ENCODE data around the gene BPIFB3.
"Not testable (repeated sequence)": the region's sequence is repeated elsewhere in the genome, so short reads cannot be mapped to it uniquely, and the experiment has no call there.

Gene BPIFB3

DNA sequence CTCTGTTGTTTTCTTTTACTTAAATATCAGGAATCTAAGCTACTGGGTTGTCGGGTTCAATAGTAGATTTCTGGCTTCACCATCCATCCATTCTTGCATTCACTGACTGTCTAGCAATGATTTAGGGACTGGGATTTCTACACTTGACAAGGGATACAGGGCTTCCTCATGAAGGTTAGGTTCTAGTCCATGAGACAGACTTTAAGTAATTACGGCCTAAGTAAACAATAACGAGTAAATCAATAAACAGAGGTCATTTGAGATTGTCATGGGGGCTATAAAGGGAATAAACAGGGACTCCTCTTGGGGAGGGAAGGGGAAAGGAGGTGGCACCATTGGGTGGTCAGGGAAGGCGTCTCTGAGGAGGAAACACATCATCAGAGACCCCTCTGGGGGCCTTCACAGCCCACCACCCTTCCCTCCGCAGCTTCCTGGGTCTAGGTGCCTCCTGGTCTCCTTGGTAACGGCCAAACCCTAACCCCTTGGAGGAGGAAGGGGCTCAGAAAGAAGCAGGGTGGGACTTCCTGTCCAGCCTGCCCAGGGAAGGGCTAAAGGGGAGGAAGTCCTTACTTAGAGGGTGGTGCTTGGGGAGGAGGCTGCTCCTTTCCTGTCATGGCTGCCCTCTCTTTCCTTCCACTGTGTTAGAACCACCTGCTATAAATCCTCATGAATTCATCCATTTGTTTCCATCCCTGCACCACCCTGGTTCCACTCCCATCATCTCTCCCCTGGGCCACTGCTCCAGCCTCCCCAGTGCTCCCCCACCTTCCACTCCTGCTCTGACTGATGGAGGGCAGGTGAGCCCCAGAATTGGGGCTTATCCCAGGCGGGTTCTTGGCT, 59.1 kb downstream of the BPIFB3 start:
- DNase-seq: no peak
- Mint-ChIP-seq H3K27ac (no peak overlapping the region), H3K9me3 (no peaks in the 10 kb centered on the region), H3K4me3 (no peak overlapping the region), H3K36me3 (no peaks in the 10 kb centered on the region), H3K4me1 (no peaks in the 10 kb centered on the region), H3K27me3 (peaks cover 3% of the 10 kb centered on the region)
- CTCF ChIA-PET: no interaction called here

DNA sequence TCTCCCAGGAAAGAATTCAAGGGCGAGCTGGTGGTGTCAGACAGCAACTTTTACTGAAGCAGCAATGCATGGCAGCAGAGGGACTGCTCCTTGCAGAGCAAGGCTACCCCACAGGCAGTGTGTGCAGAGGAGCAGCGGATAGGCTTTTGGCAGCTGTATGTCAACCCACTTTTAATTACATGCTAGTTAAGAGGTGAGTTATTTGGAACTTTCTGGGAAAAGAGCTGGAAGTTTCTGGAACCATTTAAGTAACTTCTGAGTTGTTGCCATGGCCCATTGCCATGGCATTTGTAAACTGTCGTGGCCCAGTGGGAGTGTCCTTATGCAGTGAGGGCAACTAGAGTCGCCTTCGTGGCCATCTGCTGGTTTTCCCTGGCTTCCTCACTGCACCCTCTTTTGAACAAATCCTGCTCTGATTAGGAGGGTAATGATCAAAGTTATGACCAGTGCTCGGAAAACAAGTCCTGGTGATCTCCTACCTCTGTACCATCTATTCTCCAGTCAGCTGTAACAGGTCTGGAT, 59.7 kb downstream of the BPIFB3 start:
- Mint-ChIP-seq H3K27ac (no peak overlapping the region), H3K36me3 (no peaks in the 10 kb centered on the region), H3K4me1 (no peaks in the 10 kb centered on the region), H3K4me3 (no peak overlapping the region), H3K9me3 (no peaks in the 10 kb centered on the region), H3K27me3 (peaks cover 8% of the 10 kb centered on the region)
- CTCF ChIA-PET: interaction anchor here (0.6 kb wide), 1 partner anchor 9 kb away, joined by 3 read pairs; no protein-coding TSS in a partner anchor
- DNase-seq: no peak

DNA sequence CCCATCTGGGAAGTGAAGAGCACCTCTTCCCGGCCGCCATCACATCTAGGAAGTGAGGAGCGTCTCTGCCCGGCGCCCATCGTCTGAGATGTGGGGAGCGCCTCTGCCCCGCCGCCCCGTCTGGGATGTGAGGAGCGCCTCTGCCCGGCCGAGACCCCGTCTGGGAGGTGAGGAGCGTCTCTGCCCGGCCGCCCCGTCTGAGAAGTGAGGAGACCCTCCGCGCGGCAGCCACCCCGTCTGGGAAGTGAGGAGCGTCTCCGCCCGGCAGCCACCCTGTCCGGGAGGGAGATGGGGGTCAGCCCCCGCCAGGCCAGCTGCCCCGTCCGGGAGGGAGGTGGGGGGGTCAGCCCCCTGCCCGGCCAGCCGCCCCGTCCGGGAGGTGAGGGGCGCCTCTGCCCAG, 61.8 kb downstream of the BPIFB3 start:
- H3K4me1 Mint-ChIP-seq: peaks cover 12% of the 10 kb centered on the region
- DNase-seq, H3K27ac Mint-ChIP-seq, CTCF ChIA-PET, H3K27me3 Mint-ChIP-seq, H3K4me3 Mint-ChIP-seq, H3K9me3 Mint-ChIP-seq, H3K36me3 Mint-ChIP-seq: not testable (repeated sequence)

DNA sequence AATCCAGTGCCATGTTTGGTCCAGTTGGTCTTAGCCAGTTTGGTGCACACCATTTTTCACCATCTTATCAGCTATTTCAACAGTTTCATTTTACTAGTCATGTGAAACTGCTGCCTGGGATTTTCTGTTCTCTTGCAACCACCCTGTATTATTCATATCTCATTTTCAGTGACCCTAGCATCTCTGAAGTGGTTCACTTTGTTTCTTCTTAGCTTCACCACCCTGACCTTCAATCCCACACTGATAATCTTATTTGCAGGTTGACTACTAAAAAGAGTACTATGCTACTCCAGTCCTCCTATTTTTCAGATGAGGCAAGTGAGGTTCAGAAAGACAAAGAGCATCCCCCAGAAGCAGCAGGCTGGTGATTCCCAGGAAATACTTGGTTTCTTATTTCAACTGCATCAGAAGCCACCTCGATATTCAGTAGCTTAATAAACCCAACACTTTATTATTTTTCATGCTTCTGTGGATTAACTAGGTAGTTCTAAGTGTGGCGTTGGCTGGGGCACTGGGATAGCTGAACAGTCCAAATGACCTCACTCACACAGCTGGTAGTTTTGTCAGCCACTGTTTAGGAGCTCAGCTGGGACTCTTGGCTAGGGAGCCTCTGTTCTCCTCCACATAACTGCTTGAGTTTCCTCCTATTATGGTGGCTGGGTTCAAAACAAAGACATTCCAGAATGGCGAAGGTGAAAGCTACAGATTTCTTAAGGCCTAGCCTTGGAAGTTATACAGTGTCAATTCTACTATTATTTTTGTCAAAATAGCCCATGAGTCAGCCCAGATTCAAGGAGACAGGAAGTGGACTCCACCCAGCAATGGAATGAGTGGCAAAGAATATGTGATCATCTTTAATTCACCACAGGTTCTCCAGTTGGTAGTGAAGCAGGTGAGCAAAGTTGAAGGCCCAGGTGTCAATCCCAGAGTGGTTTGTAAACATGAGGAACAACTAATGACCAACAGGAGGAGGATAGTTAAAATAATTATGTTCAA, 66.3 kb downstream of the BPIFB3 start:
- Mint-ChIP-seq H3K4me3 (no peak overlapping the region), H3K9me3 (peaks cover 13% of the 10 kb centered on the region), H3K4me1 (peaks cover 13% of the 10 kb centered on the region), H3K27ac (no peak overlapping the region), H3K36me3 (no peaks in the 10 kb centered on the region), H3K27me3 (peaks cover 21% of the 10 kb centered on the region)
- CTCF ChIA-PET: no interaction called here
- no peak for DNase-seq

DNA sequence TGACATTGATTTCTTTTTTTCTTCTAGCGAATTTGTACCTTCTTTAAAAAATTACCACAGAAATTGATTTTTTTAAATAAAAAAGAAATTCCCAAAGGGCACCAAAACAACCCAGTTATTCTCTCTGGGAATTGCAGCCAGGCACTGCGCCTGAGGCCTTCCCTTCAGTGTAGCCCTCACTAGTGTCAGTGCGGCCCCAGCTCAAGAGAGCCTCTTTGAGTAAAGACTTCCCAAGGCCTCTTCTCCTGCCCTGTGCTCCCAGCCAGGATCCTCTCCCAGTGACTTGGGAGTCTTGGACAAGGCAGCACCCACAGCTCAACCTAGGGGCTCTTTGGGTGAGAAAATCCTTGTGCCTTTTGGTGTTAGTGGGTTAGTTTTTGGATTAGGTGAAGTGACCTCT, 67.2 kb downstream of the BPIFB3 start:
- CTCF ChIA-PET: no interaction called here
- Mint-ChIP-seq H3K27ac (no peak overlapping the region), H3K9me3 (peaks cover 13% of the 10 kb centered on the region), H3K36me3 (no peaks in the 10 kb centered on the region), H3K4me1 (peaks cover 13% of the 10 kb centered on the region), H3K27me3 (peaks cover 29% of the 10 kb centered on the region), H3K4me3 (no peak overlapping the region)
- DNase-seq: no peak

DNA sequence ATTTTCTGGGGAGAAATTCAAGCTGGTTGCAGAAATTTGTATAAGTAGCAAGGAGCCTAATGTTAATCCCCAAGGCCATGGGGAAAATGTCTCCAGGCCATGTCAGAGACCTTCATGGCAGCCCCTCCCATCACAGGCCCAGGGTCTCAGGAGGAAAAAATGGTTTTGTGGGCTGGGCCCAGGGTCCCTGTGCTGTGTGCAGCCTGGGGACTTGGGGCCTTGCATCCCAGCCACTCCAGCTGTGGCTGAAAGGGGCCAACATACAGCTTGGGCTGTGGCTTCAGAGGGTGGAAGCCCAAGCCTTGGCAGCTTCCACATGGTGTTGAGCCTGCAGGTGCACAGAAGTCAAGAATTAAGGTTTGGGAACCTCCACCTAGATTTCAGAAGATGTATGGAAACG, 68.6 kb downstream of the BPIFB3 start:
- not testable (repeated sequence) for H3K36me3 Mint-ChIP-seq, H3K4me3 Mint-ChIP-seq, H3K27ac Mint-ChIP-seq, DNase-seq
- Mint-ChIP-seq H3K4me1 (peaks cover 13% of the 10 kb centered on the region), H3K27me3 (peaks cover 34% of the 10 kb centered on the region), H3K9me3 (peaks cover 13% of the 10 kb centered on the region)
- CTCF ChIA-PET: interaction anchor here (0.6 kb wide), 1 partner anchor 207 kb away, joined by 3 read pairs; no protein-coding TSS in a partner anchor
